Natural killer cell (primary cell): ENCODE measurements around the gene TRMT44. TPM values are rescaled to one million over a fixed set of nuclear protein-coding genes. Genes with fewer than 3 reads are reported as not detected.
"Not testable (repeated sequence)": the region's sequence is repeated elsewhere in the genome, so short reads cannot be mapped to it uniquely, and the experiment has no call there.

Experiments
- ATAC-seq, 3 donors: fragments of 150-1000 bp in 2 of 3; fragments of 200-7000 bp in 1 of 3; cut with Tn5 transposase; 1 replicate in 1 of 3; 2 replicates in 2 of 3; pipeline ENCODE4 v1.10.0; 2021; ENCODE audit warnings: mild to moderate bottlenecking in 2 of 3, moderate library complexity in 2 of 3
- DNase-seq, 2 donors: peaks; one replicate each; pipeline versions ENCODE4 v3.0.0 to v3.0.0-alpha.2; 2013 to 2021; ENCODE audit warnings: mixed read lengths in 1 of 2
- H3K27ac ChIP-seq: one replicate; pipeline ENCODE4 v1.5.1; 2013; ENCODE audit warnings: mild to moderate bottlenecking, low read length
- H3K27me3 ChIP-seq: one replicate; pipeline ENCODE4 v1.6.1; 2013; ENCODE audit warnings: low read length; ENCODE audit not compliant: control insufficient read depth, insufficient read depth
- H3K36me3 ChIP-seq: one replicate; pipeline ENCODE4 v1.6.1; 2013; ENCODE audit warnings: low read length; ENCODE audit not compliant: control insufficient read depth, insufficient read depth
- H3K4me1 ChIP-seq: one replicate; pipeline ENCODE4 v1.6.1; 2013; ENCODE audit warnings: low read length; ENCODE audit not compliant: control insufficient read depth, insufficient read depth
- H3K4me3 ChIP-seq: one replicate; pipeline ENCODE4 v1.5.1; 2013; ENCODE audit warnings: low read length
- H3K9me3 ChIP-seq: one replicate; pipeline ENCODE4 v1.6.1; 2013; ENCODE audit warnings: low read length; ENCODE audit not compliant: control insufficient read depth, insufficient read depth
- H3K27ac Mint-ChIP-seq, 2 donors: one replicate each; pipeline ENCODE4 v1.8.0; 2022; ENCODE audit warnings: mild to moderate bottlenecking in 2 of 2, mixed read lengths in 2 of 2, moderate library complexity in 1 of 2
- H3K27me3 Mint-ChIP-seq, 2 donors: one replicate each; pipeline ENCODE4 v1.8.0; 2022; ENCODE audit warnings: low read depth in 2 of 2, mixed read lengths in 2 of 2
- H3K36me3 Mint-ChIP-seq: one replicate; pipeline ENCODE4 v1.8.0; 2022; ENCODE audit warnings: mixed read lengths
- H3K4me1 Mint-ChIP-seq, 2 donors: one replicate each; pipeline ENCODE4 v1.8.0; 2022; ENCODE audit warnings: mixed read lengths in 2 of 2
- H3K4me3 Mint-ChIP-seq: one replicate; pipeline ENCODE4 v1.8.0; 2022; ENCODE audit warnings: mild to moderate bottlenecking, moderate library complexity, mixed read lengths
- H3K9me3 Mint-ChIP-seq, 2 donors: one replicate each; pipeline ENCODE4 v1.8.0; 2022; ENCODE audit warnings: mixed read lengths in 2 of 2
- WGBS: methylation state at CpG from one replicate; pipeline ENCODE4 v1.1.7; 2013; ENCODE audit warnings: missing lambda C conversion rate; ENCODE audit not compliant: insufficient coverage; 5-methylcytosine and 5-hydroxymethylcytosine counted together
- intact Hi-C: fragments of 100-400 bp; cut with micrococcal nuclease; formaldehyde crosslinking; loops from one replicate; pipeline ENCODE4 v1.14.2; 2022
- total RNA-seq, 4 donors: library from RNA; stranded (reverse); fragments of 120-200 nt in 1 of 4; gene quantifications; one replicate each; pipeline versions ENCODE4 v1.2.3 to v1.2.4, GENCODE V29; 2013 to 2022
- TF ChIP-seq, protein P1 (sequence below): fragments of 200-600 bp; IDR thresholded peaks from one replicate; pipeline ENCODE4 v1.8.0; 2022; ENCODE audit warnings: antibody characterized with exemption

TRMT44 gene
- total RNA-seq, 3 donors from 2014 or later (not counting 1 experiment from before 2014, with no cell fraction given) = 24.4 to 37.5 (median 34.3) TPM

DNA sequence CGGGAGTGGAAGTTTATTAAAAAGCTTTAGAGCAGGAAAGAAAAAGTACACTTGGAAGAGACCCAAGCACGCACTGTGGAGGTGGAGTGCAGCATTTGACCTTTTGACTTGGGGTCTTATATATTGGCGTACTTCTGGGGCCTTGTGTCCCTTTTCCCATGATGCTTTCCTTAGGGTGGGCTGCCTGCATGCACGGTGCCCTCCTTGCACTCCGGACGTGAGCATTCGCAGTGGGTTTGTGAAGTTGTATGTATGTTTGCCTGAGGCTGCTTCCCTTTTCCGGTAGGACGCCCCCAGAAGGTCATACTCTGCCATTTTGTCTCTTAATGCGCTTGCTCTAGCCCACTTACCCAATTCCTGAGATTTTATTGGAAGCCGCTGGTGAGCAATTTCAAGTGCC lies 39.6 kb downstream of the TRMT44 start:
- no peaks in the 10 kb centered on the region for H3K4me1 ChIP-seq
- Mint-ChIP-seq H3K36me3 (no peaks in the 10 kb centered on the region), H3K4me3 (no peak overlapping the region), H3K27ac (no peak overlapping the region), H3K9me3 (no peaks in the 10 kb centered on the region), H3K4me1 (no peaks in the 10 kb centered on the region), H3K27me3 (no peaks in the 10 kb centered on the region)
- intact Hi-C loops = no loop called here
- H3K4me3 ChIP-seq = no peak overlapping the region
- no peak overlapping the region for H3K27ac ChIP-seq
- DNase-seq (no peak), ATAC-seq (no peak)
- no peaks in the 10 kb centered on the region for H3K9me3 ChIP-seq
- TF ChIP-seq, protein P1, sequence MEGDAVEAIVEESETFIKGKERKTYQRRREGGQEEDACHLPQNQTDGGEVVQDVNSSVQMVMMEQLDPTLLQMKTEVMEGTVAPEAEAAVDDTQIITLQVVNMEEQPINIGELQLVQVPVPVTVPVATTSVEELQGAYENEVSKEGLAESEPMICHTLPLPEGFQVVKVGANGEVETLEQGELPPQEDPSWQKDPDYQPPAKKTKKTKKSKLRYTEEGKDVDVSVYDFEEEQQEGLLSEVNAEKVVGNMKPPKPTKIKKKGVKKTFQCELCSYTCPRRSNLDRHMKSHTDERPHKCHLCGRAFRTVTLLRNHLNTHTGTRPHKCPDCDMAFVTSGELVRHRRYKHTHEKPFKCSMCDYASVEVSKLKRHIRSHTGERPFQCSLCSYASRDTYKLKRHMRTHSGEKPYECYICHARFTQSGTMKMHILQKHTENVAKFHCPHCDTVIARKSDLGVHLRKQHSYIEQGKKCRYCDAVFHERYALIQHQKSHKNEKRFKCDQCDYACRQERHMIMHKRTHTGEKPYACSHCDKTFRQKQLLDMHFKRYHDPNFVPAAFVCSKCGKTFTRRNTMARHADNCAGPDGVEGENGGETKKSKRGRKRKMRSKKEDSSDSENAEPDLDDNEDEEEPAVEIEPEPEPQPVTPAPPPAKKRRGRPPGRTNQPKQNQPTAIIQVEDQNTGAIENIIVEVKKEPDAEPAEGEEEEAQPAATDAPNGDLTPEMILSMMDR = no peak
- no peaks in the 10 kb centered on the region for H3K27me3 ChIP-seq
- 97% methylated on average over 11 of the region's 11 CpGs for WGBS
- peaks cover 4% of the 10 kb centered on the region for H3K36me3 ChIP-seq

DNA sequence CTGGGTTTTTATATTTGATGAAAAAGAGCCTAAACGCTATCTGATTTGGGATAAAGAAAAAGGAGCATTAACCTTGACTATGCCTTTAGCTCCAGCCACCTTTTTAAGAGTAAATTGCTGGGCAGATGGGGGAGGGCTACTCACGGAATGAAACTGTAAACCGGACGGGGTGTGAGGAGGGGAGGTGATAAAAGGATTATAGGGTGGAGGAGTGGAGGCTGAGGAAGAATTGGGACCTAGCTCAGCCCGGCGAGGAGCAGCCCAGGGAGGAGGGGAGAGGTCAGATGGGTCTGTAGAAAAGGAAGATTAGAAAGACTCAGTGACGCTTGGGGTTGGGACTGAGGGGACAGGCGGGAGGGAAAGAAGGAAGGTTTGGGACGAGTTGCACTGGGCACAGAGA lies 46.1 kb downstream of the TRMT44 start:
- ATAC-seq, H3K4me1 Mint-ChIP-seq, H3K4me1 ChIP-seq, H3K27me3 ChIP-seq, H3K4me3 ChIP-seq, H3K9me3 ChIP-seq, intact Hi-C loops, H3K27ac Mint-ChIP-seq, H3K4me3 Mint-ChIP-seq, H3K27me3 Mint-ChIP-seq, H3K36me3 ChIP-seq, DNase-seq, H3K9me3 Mint-ChIP-seq, H3K27ac ChIP-seq, H3K36me3 Mint-ChIP-seq: not testable (repeated sequence)
- 85% methylated on average over 6 of the region's 9 CpGs for WGBS

DNA sequence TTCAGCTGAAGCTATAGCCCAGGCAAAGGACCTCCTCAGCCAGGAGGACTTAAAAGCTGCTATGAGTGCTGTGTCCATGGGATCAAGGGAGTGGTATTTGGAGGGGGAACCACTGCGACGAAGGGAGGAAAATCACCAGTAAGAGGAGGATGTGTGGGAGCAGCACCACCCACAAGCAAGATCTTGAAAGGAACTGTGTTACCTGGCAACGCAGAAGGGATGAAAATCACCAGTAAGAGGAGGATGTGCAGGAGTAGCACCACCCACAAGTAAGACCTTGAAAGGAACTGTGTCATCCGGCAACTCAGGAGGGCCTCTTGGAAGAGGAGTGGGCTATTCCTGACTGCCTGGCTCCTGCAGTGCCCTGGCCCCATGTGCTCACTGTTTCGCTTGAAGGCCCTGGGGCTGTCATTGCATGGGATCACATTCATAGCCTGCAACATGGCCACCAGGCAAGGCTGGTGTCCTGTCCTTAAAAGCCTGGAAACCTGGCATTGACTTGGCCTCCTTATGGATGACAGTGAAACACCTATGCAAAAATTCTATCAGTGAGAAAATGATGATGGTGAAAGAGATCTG lies 48.3 kb downstream of the TRMT44 start:
- no peaks in the 10 kb centered on the region for H3K36me3 ChIP-seq
- H3K4me1 Mint-ChIP-seq = no peaks in the 10 kb centered on the region
- H3K4me3 Mint-ChIP-seq = no peak overlapping the region
- intact Hi-C loops = no loop called here
- no peaks in the 10 kb centered on the region for H3K4me1 ChIP-seq
- H3K9me3 ChIP-seq = no peaks in the 10 kb centered on the region
- ATAC-seq = no peak
- no peak for DNase-seq
- TF ChIP-seq, protein P1 = no peak
- no peaks in the 10 kb centered on the region for H3K27me3 Mint-ChIP-seq
- no peak overlapping the region for H3K27ac ChIP-seq
- H3K9me3 Mint-ChIP-seq = no peaks in the 10 kb centered on the region
- no peaks in the 10 kb centered on the region for H3K36me3 Mint-ChIP-seq
- no peak overlapping the region for H3K4me3 ChIP-seq
- no peaks in the 10 kb centered on the region for H3K27me3 ChIP-seq
- H3K27ac Mint-ChIP-seq = no peak overlapping the region
- 94% methylated on average over 5 of the region's 5 CpGs for WGBS

DNA sequence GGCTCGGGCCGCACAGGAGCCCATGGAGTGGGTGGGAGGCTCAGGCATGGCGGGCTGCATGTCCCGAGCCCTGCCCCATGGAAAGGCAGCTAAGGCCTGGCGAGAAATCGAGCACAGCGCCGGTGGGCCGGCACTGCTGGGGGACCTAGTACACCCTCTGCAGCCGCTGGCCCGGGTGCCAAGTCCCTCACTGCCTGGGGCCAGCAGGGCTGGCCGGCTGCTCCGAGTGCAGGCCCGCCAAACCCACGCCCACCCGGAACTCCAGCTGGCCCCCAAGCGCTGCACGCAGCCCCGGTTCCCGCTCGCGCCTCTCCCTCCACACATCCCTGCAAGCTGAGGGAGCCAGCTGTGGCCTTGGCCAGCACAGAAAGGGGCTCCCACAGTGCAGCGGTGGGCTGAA lies 50.9 kb downstream of the TRMT44 start:
- H3K4me3 Mint-ChIP-seq, H3K9me3 ChIP-seq, H3K27ac Mint-ChIP-seq, H3K4me1 Mint-ChIP-seq, H3K27me3 Mint-ChIP-seq, H3K4me1 ChIP-seq, H3K27me3 ChIP-seq, H3K36me3 Mint-ChIP-seq, intact Hi-C loops, H3K9me3 Mint-ChIP-seq, H3K36me3 ChIP-seq, DNase-seq, ATAC-seq, H3K4me3 ChIP-seq, H3K27ac ChIP-seq: not testable (repeated sequence)
- WGBS = 97% methylated on average over 23 of the region's 23 CpGs
